Medulla oblongata (tissue), 1 donor: ENCODE data around the gene C12orf57.

ENCODE experiments used
- DNase-seq: peaks from one replicate; pipeline ENCODE4 v3.0.0-alpha.2; 2015; ENCODE audit errors: extremely low spot score

Gene C12orf57

GRCh38 chr12:6964605-6965025 lies 20.8 kb downstream of the C12orf57 start:
- no peak for DNase-seq

DNA sequence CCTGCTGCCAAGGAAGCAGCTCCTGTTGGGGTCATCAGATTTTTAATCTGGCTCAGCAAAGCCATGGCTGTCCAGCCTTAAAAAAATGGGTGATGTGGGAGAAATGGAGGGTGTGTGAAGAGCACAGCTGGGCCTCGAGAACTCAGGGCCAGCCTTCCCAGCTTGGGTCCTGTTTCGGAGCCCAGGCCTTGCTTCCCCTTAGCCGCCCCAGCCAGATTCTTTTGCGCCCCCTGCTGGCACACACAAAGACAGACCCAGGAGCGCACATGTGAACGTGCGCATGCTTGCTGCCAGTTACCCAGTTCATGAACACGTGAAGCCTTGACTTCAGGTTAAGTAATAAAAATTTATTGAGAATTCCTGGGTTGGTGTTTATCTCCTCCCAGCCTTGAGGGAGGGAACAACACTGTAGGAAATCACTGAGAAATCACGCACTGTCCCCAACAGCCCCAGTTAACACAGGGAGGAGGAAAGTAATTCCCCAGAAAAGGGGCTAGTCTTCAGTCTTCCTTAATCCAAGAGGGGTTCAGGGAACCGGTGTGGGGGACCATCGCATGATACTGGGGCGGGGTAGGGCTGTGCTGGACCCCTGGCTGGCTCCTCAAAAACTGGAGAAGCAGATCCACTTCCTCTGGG lies 21.3 kb downstream of the C12orf57 start:
- DNase-seq, result peak; percentile 90

- no peak for DNase-seq
Observed at GRCh38 chr12:6965714-6966113, 21.9 kb downstream of the C12orf57 start.

- no peak for DNase-seq
Observed at GRCh38 chr12:6966351-6966750, 22.5 kb downstream of the C12orf57 start.

GRCh38 chr12:6967651-6968100 lies 23.9 kb downstream of the C12orf57 start:
- DNase-seq, result no peak

DNA sequence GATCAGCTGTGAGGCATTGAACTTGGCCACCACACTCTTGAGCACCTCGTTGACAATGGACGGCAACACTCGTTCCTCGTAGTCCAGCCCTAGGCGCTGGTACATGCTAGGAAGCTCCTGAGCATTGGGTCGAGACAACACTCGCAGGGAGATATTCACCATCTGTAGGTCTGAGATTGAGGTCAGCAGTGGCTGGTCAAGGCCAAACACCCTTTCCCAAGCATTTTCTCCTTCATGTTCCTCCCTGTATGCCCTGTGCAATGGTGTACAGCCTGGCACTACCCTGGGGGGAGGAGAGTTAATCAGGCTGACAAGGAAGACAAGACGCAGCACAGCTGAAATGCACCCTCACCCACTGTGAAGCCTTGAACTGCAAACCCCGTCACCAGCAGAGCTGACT lies 24.6 kb downstream of the C12orf57 start:
- DNase-seq, result no peak

DNA sequence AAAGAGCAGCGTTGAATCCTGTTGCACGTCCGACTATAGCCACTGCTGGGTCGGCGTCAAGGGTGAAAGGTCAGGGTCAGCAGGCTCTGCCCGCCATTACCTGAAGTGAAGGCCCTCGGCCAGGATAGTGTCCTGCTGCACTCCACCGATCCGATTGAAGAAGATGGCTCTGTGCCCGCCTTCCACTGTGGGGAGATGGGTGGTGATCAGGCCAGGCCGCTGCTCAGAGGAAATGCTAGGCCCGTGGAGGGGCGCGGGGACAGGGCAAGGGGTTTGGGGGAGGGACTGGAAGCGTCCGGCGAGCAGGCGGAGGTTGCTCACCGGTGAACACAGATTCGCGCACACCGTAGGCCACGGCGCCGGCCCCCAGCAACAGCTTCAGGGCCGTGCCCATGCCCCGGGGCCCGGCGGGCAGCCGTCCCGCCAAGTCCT lies 26.3 kb downstream of the C12orf57 start:
- DNase-seq, result no peak

GRCh38 chr12:6974180-6974579 lies 30.4 kb downstream of the C12orf57 start:
- no peak for DNase-seq

- no peak for DNase-seq
Observed at GRCh38 chr12:6975297-6976032, 31.6 kb downstream of the C12orf57 start.

GRCh38 chr12:6977653-6978052 lies 33.8 kb downstream of the C12orf57 start:
- no peak for DNase-seq

DNA sequence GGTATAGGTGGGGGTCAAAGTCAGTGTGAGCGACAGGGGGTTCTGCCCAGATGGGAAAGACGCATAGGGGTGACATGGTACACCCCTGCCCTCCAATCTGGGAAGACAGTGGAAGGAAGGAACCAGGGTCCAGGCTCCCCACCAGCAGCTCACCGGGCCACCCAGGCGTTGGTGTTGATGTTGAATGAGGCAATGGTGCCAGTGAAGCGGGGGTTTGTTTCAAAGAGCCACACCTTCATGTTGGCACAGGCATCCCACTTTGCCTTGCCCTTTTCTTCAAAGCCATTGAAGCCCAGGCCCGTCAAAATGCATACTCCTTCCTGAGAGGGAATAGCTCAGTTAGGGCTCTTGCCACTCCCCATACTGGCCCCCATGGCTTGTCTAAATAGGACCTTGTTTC lies 34.4 kb downstream of the C12orf57 start:
- no peak for DNase-seq

DNA sequence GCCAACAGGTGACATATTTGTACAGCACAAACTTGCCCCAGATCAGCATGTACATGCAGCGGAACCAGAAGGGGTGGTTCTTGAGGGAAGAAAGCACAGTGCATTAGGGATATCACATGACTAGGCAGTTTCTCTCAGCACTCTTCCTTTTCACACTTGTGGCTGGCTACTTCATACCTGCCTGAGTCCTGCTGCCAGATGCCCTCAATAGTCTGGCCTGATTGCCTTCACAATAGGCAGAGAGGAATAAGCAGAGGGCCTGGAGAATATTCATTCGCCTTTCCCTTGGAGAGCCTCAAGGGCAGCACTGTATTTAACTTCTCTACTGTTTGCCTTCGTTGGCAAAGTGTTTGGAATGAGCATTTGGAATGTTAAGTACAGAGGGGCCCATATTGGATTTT lies 34.8 kb downstream of the C12orf57 start:
- no peak for DNase-seq

DNA sequence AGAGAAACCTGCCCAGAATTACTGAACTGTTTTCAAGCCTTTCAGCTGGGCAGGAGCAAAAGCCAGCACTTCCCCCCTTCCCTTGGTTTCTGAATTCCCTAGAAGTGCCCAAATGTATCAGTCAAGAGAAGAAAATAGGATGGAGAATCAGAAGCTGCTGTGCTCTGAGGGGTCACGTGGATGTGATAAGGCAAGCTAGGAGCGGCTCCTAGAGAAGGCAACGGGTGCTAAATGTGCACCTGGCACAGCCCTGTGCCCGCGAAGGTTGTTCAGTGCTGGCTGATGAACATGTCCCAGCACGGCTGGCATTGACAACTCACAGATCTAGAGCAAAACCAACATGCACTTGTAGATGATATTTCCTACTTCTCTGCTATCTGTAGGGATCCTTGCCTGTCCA lies 35.2 kb downstream of the C12orf57 start:
- DNase-seq, result no peak

DNA sequence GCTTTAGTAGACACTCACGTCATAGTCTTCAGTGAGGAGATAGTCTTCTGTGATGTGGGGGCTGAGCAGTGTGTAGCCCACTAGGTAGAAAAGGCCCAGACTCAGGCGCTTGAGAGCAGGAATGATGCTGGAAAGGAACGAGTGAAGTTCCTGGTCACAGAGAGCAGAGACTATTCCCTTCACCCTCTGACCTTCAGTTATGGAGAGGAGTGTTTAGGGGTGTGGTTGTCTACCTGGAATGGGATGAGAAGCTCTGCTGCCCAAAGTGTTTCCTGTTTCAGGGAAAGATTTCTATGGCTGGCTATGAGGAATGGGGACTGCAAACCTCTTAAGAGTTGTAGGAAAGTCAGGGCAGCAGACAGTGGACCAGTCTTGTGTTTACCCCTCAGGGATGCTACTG lies 35.6 kb downstream of the C12orf57 start:
- no peak for DNase-seq

GRCh38 chr12:6980075-6980474 lies 36.3 kb downstream of the C12orf57 start:
- DNase-seq, result no peak

DNA sequence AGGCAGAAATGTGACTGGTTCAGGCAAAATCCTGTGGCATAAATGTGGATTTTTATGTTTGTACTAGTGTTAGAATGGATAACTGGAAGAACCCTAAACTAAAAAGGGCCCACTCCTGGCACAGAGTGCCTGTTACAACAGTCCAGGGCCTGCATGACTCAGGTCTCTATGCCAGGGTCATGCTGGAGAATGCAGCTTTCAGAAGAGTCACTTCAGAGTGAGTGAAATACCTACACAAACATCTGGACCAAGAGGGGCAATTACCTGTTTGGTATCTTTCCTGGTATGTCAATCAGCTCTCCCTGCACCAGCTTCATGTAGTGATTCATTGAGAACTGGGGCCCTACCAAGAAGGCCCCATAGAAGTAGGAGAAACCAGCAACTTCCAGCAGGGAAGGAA lies 36.9 kb downstream of the C12orf57 start:
- DNase-seq, result no peak

DNA sequence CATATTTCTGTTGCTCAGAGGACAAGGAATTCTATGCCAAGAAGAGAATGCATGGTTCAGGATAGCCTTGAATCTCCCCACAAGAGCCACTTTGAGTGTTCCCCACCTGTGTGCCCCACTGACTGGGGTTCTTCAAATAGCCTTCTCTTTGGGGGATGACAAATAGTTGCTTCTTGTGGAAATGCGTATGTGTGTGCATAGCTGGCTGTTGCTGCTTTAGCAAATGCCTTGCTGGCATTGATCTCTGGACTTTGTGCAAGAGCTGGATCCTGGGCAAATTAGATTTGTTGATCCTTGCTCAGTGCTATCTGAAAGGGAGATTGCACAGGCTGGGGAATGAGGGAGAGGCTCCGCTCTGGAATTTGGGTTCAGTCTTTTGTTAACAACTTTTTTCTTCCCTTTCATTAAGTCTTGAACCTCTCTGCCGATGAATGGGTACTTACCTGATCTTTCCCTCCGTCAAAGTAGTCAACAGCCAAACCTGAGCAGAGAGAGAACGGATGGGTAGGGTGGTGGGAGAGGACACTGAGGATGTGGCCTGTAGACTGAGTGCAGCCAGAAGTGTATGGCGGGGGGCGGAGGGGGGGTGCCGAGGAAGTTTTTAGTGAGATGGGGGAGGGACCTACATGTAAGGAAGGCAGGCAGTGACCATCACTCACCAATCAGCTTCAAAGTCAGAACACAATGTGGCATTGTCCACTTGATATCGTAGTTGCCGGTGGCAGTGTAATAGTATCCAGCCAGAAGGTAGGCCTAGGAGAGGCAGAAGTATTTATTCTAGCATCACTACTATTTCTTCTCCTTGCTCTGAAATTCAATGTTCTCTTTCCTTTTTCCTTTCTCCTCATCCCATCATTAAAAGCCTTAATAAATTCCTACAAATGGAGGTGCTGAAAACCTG lies 37.6 kb downstream of the C12orf57 start:
- no peak for DNase-seq

DNA sequence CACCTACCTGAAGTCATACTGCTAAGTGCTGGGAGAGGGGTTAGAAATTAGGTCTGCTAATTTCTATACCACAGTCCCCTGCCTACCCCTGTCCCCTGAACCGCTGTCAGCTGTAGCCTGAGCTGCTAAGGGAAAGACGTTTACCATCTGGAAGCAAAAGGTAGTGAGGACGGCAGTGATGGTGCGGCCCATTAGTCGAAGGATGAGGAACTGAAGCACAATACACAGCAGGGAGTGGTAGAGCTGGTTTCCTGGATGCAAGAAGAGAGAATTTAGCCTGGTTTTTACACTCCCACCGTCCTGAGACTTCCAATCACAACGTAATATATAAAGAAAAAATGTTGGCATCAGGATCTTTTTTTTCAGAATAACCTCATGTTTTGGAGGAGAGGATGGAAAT lies 38.7 kb downstream of the C12orf57 start:
- no peak for DNase-seq

GRCh38 chr12:6987956-6988553 lies 44.2 kb downstream of the C12orf57 start:
- DNase-seq, result no peak
